Breast epithelium (tissue), 3 donors: ENCODE data around the gene CARD8.

Source experiments
- POLR2A ChIP-seq: fragments of 450-650 bp; IDR thresholded peaks from one replicate; pipeline ENCODE4 v1.6.1; 2016; ENCODE audit warnings: antibody characterized with exemption, mild to moderate bottlenecking, moderate library complexity
- POLR2AphosphoS5 ChIP-seq, 3 donors: sonication (generic); formaldehyde crosslinking; IDR thresholded peaks; one replicate each; pipeline ENCODE4 v1.6.1; 2017; ENCODE audit warnings: antibody characterized with exemption in 3 of 3
- TF ChIP-seq, protein P1 (sequence below), 3 donors: fragments of 450-650 bp; IDR thresholded peaks; one replicate each; pipeline ENCODE4 v1.5.1; 2016 to 2017; ENCODE audit warnings: antibody characterized with exemption in 3 of 3, mild to moderate bottlenecking in 3 of 3, moderate library complexity in 3 of 3

DNA sequence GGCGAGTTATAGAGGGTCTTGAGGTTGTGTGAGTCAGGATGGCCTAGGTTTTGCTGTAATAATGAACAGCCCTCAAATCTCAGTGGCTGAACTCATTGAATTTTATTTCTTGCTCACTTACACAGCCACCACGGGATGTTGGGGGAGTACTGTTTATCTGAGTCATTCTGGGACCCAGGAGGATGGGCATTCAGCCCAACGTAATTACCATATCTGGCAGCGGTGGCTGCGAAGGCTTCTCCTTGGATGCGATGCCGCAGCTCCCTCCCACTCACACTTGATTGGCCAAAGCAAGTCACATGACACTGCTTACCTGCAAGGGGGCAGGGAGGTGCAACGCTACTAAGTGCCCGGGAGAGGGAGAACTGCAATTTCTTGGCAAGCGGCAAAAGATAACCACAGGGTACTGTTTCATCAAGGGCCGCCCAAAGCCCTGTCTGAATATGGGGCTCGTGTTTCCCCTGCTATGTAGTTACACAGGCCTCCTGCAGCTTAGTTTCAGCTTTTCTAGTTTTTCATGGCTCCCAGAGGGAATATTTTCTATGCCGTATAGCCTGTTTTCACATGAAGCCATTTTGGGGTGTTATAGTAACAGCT, 65.3 kb downstream of the CARD8 start:
- TF ChIP-seq, protein P1, sequence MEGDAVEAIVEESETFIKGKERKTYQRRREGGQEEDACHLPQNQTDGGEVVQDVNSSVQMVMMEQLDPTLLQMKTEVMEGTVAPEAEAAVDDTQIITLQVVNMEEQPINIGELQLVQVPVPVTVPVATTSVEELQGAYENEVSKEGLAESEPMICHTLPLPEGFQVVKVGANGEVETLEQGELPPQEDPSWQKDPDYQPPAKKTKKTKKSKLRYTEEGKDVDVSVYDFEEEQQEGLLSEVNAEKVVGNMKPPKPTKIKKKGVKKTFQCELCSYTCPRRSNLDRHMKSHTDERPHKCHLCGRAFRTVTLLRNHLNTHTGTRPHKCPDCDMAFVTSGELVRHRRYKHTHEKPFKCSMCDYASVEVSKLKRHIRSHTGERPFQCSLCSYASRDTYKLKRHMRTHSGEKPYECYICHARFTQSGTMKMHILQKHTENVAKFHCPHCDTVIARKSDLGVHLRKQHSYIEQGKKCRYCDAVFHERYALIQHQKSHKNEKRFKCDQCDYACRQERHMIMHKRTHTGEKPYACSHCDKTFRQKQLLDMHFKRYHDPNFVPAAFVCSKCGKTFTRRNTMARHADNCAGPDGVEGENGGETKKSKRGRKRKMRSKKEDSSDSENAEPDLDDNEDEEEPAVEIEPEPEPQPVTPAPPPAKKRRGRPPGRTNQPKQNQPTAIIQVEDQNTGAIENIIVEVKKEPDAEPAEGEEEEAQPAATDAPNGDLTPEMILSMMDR (IDR thresholded peaks at IDR 0.05): peak in 1 of 3 donors; percentile 35
- TF ChIP-seq POLR2A (no peak), POLR2AphosphoS5 (IDR thresholded peaks at IDR 0.05) (no peak)
